GM19324 (cell line): Measurements from ENCODE around the gene XAB2.

Experiments
- ATAC-seq: cut with Tn5 transposase; IDR thresholded peaks from one replicate; pipeline ENCODE4 v1.9.1; 2021; ENCODE audit warnings: mild to moderate bottlenecking, moderate library complexity; ENCODE audit not compliant: unreplicated experiment, low FRiP score

Gene XAB2

GRCh38 chr19:7614859-7615741 lies 14.2 kb downstream of the XAB2 start:
- no peak for ATAC-seq

GRCh38 chr19:7612282-7613274 lies 16.8 kb downstream of the XAB2 start:
- ATAC-seq, result no peak

DNA sequence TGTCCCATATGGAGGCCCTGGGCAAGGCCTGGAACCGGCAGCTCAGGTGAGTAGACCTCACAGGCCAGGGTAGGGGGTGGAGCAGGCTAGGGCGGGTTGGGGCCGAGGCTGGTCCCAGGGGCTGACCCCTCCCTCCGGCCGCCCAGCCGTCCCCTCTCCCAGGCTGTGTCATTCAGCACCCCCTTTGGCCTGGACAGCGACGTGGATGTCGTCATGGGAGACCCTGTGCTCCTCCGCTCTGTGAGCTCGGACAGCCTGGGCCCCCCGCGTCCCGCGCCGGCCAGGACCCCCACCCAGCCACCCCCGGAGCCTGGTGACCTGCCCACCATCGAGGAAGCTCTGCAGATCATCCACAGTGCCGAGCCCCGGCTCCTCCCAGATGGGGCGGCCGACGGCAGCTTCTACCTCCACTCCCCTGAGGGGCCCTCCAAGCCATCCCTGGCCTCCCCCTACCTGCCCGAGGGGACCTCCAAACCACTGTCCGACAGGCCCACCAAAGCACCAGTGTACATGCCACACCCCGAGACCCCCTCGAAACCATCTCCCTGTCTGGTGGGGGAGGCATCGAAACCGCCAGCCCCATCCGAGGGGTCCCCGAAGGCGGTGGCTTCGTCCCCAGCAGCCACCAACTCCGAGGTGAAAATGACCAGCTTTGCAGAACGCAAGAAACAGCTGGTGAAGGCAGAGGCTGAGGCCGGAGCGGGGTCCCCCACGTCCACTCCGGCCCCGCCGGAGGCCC lies 17.6 kb downstream of the XAB2 start:
- no peak for ATAC-seq

GRCh38 chr19:7610491-7611240 lies 18.7 kb downstream of the XAB2 start:
- no peak for ATAC-seq

DNA sequence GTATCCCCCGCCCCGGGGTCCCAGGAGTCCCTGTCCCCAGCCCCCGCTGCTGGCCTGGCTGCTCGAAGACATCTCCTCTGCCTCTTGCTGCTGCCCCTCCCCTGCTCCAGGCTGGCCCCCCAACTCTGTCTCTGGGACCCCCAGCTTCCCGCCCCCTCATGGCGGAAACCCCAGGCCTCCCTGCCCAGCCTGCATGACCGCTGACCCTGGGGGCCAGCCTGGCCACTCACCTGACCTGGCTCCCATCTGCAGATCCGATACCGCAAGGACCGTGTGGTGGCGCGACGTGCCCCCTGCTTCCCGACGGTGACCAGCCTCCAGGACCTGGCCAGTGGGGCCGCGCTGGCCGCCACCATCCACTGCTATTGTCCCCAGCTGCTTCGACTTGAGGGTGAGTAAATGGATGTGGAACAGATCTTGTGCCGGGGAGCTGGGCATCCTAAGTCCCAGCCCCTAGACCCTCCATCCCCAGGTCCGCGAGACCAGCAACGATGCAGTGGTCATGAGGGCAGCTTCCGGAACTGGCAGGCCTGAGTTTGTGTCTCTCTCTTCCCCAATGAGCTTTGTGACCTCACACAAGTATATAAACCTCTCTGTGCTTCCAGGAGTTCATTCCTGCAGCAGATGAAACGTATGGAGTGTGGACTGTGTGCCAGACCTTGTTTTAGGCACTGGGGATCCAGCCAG lies 21.3 kb downstream of the XAB2 start:
- ATAC-seq, result no peak

- ATAC-seq, result no peak
These were observed 22.0 kb downstream of the XAB2 start for GRCh38 chr19:7607212-7607873.

DNA sequence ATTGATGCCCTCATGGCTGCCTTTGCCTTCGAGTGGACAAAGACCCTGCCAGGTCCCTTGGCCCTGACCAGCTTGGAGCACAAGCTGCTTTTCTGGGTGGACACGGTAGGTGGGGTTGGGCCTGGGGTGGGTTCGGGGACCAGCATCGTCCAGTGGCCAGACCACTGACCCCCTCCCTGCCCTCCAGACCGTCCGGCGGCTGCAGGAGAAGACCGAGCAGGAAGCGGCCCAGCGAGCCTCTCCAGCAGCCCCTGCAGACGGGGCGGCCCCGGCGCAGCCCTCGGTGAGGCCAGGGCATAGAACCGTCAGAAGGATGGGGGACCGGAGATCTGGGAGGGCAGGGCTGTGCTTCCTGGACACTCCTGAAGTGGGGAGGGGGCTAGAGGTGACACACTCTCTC lies 23.1 kb downstream of the XAB2 start:
- no peak for ATAC-seq

DNA sequence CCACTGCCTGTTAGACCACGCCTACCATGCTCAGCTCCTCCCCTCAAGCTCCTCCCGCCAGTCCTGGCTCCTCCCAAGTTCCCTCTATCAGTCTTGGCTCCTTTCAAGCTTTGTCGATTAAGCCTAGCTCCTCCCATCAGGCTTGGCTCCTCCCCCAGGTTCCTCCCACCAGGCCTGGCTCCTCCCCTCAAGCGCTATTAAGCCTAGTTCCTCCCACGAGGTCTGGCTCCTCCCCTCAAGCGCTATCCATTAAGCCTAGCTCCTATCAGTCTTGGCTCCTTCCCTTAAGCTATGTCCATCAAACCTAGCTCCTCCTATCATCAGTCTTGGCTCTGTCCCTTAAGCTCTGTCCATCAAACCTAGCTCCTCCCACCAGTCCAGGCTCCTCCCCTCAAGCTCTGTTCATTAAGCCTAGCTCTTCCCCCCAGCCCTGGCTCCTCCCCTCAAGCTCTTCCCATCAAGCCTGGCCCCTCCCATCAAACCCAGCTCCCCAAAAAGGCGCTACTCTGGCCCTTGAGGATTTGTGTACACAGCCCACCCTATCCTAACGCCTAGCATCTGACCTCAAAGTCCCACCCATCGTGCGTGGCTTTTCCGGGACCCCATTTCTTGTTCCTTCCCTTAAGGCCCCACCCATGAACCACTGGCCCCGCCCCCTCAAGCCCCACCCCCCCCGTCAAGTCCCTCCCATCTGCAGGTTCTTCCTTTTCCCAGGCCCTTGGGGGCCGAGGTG lies 23.7 kb downstream of the XAB2 start:
- no peak for ATAC-seq

- ATAC-seq, result no peak
These were observed 25.4 kb downstream of the XAB2 start for GRCh38 chr19:7603919-7604318.

GRCh38 chr19:7602935-7603497 lies 26.3 kb downstream of the XAB2 start:
- ATAC-seq, result no peak

DNA sequence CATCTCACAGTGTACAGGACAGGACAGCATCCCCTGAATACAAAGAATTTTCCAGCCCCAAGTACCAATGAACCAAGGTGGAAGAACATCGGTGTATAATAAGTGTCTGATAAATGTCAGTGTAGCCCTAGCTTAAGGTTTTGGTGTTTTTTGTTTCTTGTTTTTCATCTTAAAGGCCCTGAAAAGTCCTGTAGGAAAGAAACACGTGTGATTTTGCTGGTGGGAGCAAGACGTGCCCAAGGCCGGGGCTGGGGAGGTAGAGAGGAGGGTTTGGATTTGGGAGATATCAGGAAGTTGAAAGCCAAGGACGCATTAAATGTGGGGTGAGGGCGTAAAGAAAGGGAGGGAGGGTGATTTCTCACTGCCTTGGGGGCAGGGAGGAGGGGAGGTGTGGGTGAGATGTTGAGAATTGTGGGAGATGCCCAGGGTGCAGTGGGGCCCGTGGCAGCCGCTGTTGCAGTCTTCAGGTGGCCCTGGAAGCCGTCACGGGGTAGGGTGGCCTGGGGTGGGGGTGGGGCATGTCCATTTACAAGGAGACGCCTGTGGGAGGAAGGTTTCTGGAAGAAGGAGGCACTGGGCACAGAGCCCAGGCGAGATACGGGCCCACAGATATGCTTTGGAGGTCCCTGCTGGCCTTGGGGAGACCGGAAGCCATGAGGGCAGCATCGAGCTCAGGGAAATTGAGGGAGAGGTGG lies 27.0 kb downstream of the XAB2 start:
- no peak for ATAC-seq

DNA sequence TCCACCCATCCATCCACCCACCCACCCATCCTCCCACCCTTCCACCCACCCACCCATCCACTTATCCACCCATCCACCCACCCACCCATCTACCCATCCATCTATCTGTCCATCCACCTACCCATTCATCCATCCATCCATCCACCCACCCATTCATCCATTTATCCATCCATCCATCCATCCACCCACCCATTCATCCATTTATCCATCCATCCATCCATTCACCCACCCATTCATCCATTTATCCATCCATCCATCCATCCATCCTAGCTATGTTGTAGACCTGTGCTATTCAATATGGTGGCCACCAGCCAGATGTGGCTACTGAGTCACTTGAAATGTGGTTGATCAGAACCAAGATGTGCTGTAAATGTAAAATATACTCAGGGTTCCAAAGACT lies 28.6 kb downstream of the XAB2 start:
- no peak for ATAC-seq

GRCh38 chr19:7598180-7598579 lies 31.2 kb downstream of the XAB2 start:
- ATAC-seq, result no peak

DNA sequence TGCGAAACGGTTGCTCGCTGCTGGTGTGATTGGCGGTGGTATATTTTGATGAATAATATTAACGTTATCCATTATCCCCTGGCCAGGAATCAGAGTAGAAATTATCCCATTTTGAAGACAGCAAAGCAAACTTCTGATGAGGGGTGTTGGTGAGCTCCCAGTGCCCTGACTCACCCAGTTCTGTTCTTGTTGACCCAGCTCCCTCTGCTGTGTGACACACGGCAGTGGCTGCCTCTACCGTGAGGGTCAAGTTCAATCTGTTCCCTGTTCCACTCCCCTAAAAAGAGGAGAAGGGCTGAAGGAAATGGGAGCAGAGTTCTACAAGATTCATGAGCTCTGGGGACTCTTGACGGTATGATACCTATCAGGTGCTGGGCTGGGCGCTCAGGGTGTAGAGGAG lies 31.7 kb downstream of the XAB2 start:
- no peak for ATAC-seq

DNA sequence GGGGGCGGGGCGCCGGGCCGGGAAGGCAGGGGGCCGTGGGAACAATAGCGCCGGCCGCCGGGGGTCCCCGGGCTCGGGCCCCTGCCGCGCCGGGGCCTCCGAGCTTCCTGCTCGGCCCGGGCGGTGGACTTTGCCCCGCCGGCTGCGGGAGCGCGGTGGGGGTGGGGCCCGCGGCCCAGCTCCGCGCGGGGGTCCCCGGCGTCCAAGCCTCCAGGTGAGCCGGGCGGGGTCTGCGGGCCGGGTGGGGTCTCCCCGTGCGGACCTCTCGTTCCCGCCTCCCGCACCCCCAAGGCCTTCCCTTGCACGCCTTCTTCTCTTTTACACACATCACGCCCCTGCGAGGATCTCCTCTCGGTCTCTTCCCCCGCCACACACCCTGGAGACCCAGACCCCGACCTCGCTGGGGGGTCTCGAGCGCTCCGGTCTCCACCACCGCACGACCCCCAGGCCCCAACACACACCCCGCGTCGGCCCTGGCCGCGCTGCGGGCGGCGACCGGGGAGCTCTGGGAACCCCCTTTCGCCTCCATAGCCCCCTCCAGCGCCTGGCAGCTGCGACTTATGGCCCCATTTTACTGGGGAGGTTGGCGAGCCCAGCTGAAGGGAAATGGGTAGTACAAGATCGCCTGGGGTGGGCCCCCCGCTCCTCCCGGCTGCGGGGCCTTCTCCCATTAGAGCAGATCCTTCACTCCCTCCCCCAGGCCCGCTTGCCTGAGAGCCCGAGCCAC lies 33.0 kb downstream of the XAB2 start:
- no peak for ATAC-seq

DNA sequence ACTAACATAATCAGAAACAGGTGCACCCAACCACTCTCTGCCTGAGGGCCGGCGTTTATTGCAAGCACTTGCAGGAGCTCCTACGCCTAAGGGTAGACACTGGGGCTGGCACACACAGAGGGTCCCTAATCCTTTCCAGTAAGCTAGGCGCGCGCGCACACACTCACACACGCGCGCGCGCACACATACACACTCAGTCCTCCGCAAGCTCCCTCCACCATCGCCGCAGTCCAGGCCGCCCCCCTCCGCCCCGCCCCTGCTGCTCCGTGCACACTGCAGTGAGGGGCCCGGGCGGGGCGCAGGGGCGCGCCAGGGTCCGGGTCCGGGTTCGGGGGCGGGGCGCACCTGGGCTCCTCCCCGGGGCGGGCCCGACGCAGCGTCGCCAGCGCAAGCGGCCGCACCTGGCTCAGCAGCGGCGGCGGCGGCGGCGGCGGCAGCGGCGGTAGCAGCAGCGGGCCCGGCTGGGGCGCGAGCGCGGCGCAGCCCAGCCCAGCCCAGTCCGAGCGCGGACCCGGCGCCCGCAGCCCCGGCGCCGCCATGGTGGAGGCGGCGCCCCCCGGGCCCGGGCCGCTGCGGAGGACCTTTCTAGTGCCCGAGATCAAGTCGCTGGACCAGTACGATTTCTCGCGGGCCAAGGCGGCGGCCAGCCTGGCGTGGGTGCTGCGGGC lies 33.7 kb downstream of the XAB2 start, which contains the start of gene CAMSAP3:
Gene CAMSAP3 (plus strand): TSS at position 398 of the 668 bp plus-strand sequence. CDS start 140 bp downstream, at position 538.
- ATAC-seq, result no peak
